ENCODE measurements around the gene OLA1.

GRCh38 chr2:174266288-174266687, 18.0 kb upstream of the OLA1 start:
- TF ChIP-seq, protein P1, sequence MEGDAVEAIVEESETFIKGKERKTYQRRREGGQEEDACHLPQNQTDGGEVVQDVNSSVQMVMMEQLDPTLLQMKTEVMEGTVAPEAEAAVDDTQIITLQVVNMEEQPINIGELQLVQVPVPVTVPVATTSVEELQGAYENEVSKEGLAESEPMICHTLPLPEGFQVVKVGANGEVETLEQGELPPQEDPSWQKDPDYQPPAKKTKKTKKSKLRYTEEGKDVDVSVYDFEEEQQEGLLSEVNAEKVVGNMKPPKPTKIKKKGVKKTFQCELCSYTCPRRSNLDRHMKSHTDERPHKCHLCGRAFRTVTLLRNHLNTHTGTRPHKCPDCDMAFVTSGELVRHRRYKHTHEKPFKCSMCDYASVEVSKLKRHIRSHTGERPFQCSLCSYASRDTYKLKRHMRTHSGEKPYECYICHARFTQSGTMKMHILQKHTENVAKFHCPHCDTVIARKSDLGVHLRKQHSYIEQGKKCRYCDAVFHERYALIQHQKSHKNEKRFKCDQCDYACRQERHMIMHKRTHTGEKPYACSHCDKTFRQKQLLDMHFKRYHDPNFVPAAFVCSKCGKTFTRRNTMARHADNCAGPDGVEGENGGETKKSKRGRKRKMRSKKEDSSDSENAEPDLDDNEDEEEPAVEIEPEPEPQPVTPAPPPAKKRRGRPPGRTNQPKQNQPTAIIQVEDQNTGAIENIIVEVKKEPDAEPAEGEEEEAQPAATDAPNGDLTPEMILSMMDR (IDR thresholded peaks at IDR 0.05 in 4 of 5, conservative IDR thresholded peaks at IDR 0.05 in 1 of 5): no peak
- no peak for TF ChIP-seq POLR2A (IDR thresholded peaks at IDR 0.05)
